Smooth muscle cell (in vitro differentiated cells): ENCODE results near the gene CD3E. TPM values are rescaled to one million over a fixed set of nuclear protein-coding genes. Genes with fewer than 3 reads are reported as not detected.

Experiments
- DNase-seq: peaks from one replicate; lab custom pipeline; 2025; ENCODE audit not compliant: unreplicated experiment; lab: John Stamatoyannopoulos, UW
- H2AFZ ChIP-seq: fragments of 200-600 bp; sonication (generic); 2 replicates; pipeline ENCODE4 v1.6.0; 2016; ENCODE audit warnings: antibody characterized with exemption, low read depth, mild to moderate bottlenecking
- H3F3A ChIP-seq: fragments of 200-600 bp; sonication (generic); 2 replicates; pipeline ENCODE4 v1.6.0; 2017; ENCODE audit warnings: antibody characterized with exemption, low read depth
- H3K27ac ChIP-seq: fragments of 200-600 bp; sonication (generic); 2 replicates; pipeline ENCODE4 v1.5.1; 2016; ENCODE audit warnings: low read depth, mild to moderate bottlenecking
- H3K27me3 ChIP-seq: fragments of 200-600 bp; sonication (generic); 2 replicates; pipeline ENCODE4 v1.6.1; 2016; ENCODE audit warnings: low read depth, mild to moderate bottlenecking
- H3K36me3 ChIP-seq: fragments of 200-600 bp; sonication (generic); 2 replicates; pipeline ENCODE4 v1.5.1; 2016; ENCODE audit warnings: low read depth
- H3K4me1 ChIP-seq: fragments of 200-600 bp; sonication (generic); 2 replicates; pipeline ENCODE4 v1.5.1; 2016; ENCODE audit warnings: low read depth
- H3K4me2 ChIP-seq: fragments of 200-600 bp; sonication (generic); 2 replicates; pipeline ENCODE4 v1.6.0; 2016; ENCODE audit warnings: mild to moderate bottlenecking
- H3K4me3 ChIP-seq: fragments of 200-600 bp; sonication (generic); 2 replicates; pipeline ENCODE4 v1.5.1; 2016; ENCODE audit warnings: mild to moderate bottlenecking
- H3K79me2 ChIP-seq: fragments of 200-600 bp; sonication (generic); 2 replicates; pipeline ENCODE4 v1.6.0; 2016; ENCODE audit warnings: low read depth, mild to moderate bottlenecking
- H3K9ac ChIP-seq: fragments of 200-600 bp; sonication (generic); 2 replicates; pipeline ENCODE4 v1.6.0; 2016; ENCODE audit warnings: low read depth
- H3K9me3 ChIP-seq: fragments of 200-600 bp; sonication (generic); replicated peaks from 2 replicates; pipeline ENCODE4 v1.5.1; 2016; ENCODE audit warnings: low read depth
- H4K20me1 ChIP-seq: fragments of 200-600 bp; sonication (generic); 2 replicates; pipeline ENCODE4 v1.6.0; 2016; ENCODE audit warnings: low read depth
- CTCF ChIP-seq: fragments of 200-600 bp; sonication (generic); IDR thresholded peaks from 2 replicates; pipeline ENCODE4 v1.5.1; 2017; ENCODE audit warnings: borderline replicate concordance, mild to moderate bottlenecking, antibody characterized with exemption; ENCODE audit not compliant: insufficient read depth, poor library complexity, severe bottlenecking
- WGBS: methylation state at CpG from one replicate; pipeline ENCODE4 v1.1.7; 2016; ENCODE audit warnings: low lambda C conversion rate; 5-methylcytosine and 5-hydroxymethylcytosine counted together
- polyA plus RNA-seq: library from polyadenylated mRNA; unstranded; fragments of >200 nt; fragmentation: Nextera tagmentation; extraction: Ambion mirVana; gene quantifications from 2 replicates; pipeline ENCODE4 v1.2.1, GENCODE V29; 2016
- total RNA-seq: library from RNA; depleted of rRNA; stranded (reverse); fragments of >200 nt; gene quantifications from 2 replicates; pipeline ENCODE4 v1.2.3, GENCODE V29; 2014

The CD3E gene
- total and polyA plus RNA-seq, 2 experiments from 2014 or later: not detected

GRCh38 chr11:118334745-118335144 is 30.2 kb downstream of the CD3E start:
- H3F3A ChIP-seq: no peaks in the 10 kb centered on the region
- WGBS: 84% methylated on average over 1 of the region's 1 CpG
- no peaks in the 10 kb centered on the region for H3K9me3 ChIP-seq

GRCh38 chr11:118338637-118339061 is 34.1 kb downstream of the CD3E start:
- Histone ChIP-seq H3K4me1 (no peaks in the 10 kb centered on the region), H3K9me3 (no peaks in the 10 kb centered on the region), H3K4me2 (no peak overlapping the region), H2AFZ (no peak overlapping the region), H3K27ac (no peak overlapping the region), H3K79me2 (no peaks in the 10 kb centered on the region), H3K36me3 (no peaks in the 10 kb centered on the region), H3K9ac (no peak overlapping the region), H4K20me1 (no peaks in the 10 kb centered on the region), H3F3A (no peaks in the 10 kb centered on the region), H3K4me3 (no peak overlapping the region), H3K27me3 (no peaks in the 10 kb centered on the region)
- WGBS: 75% methylated on average over 7 of the region's 7 CpGs
- no peak for TF ChIP-seq CTCF
- no peak for DNase-seq

More at GRCh38 chr11:118334745-118335144, 30.2 kb downstream of the CD3E start:
- no peak overlapping the region for H3K4me2 ChIP-seq
- H3K9ac ChIP-seq: no peak overlapping the region
- no peaks in the 10 kb centered on the region for H3K36me3 ChIP-seq
- H3K79me2 ChIP-seq: no peaks in the 10 kb centered on the region
- no peak overlapping the region for H3K4me3 ChIP-seq
- H3K27ac ChIP-seq: no peak overlapping the region
- no peaks in the 10 kb centered on the region for H4K20me1 ChIP-seq
- DNase-seq: no peak
- H3K27me3 ChIP-seq: no peaks in the 10 kb centered on the region
- no peak overlapping the region for H2AFZ ChIP-seq
- no peak for TF ChIP-seq CTCF
- H3K4me1 ChIP-seq: no peaks in the 10 kb centered on the region

GRCh38 chr11:118339281-118339961 is 34.9 kb downstream of the CD3E start:
- H3K9ac ChIP-seq: no peak overlapping the region
- WGBS: 86% methylated on average over 5 of the region's 5 CpGs
- H3K79me2 ChIP-seq: no peaks in the 10 kb centered on the region
- no peak overlapping the region for H3K4me3 ChIP-seq
- H3K27me3 ChIP-seq: no peaks in the 10 kb centered on the region
- H3K4me1 ChIP-seq: no peaks in the 10 kb centered on the region
- no peak overlapping the region for H2AFZ ChIP-seq
- H3F3A ChIP-seq: no peaks in the 10 kb centered on the region
- H3K36me3 ChIP-seq: no peaks in the 10 kb centered on the region
- H3K4me2 ChIP-seq: no peak overlapping the region
- no peak for TF ChIP-seq CTCF
- no peak overlapping the region for H3K27ac ChIP-seq
- no peaks in the 10 kb centered on the region for H4K20me1 ChIP-seq
- H3K9me3 ChIP-seq: no peaks in the 10 kb centered on the region
- DNase-seq: no peak

DNA sequence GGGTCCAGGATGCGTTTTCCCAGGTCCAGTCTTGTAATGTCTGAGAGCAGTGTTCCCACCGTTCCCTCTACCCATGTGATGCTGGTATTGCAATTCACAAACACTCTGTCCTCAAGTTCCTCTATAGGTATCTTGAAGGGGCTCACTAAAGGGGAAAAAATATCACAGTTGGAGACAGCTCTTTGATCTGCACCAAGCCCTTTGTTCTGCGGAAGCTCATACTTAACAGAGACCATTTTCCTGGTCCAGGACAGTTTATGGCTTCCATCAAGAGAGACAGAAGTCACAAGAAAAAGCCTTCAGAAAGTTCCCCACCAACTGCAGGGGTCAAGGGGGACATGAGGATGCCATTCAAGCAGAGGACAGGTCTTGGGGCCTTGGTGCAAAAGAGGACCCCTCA is 35.9 kb downstream of the CD3E start:
- H3K79me2 ChIP-seq: no peaks in the 10 kb centered on the region
- 86% methylated on average over 3 of the region's 3 CpGs for WGBS
- peaks cover 8% of the 10 kb centered on the region for H3K27me3 ChIP-seq
- H3K4me1 ChIP-seq: no peaks in the 10 kb centered on the region
- no peak overlapping the region for H3K4me2 ChIP-seq
- no peak for DNase-seq
- H3K9me3 ChIP-seq: no peaks in the 10 kb centered on the region
- H3K27ac ChIP-seq: no peak overlapping the region
- H2AFZ ChIP-seq: no peak overlapping the region
- H4K20me1 ChIP-seq: no peaks in the 10 kb centered on the region
- H3F3A ChIP-seq: no peaks in the 10 kb centered on the region
- no peak for TF ChIP-seq CTCF
- no peaks in the 10 kb centered on the region for H3K36me3 ChIP-seq
- H3K4me3 ChIP-seq: no peak overlapping the region
- no peak overlapping the region for H3K9ac ChIP-seq
